ENCODE measurements around the gene BST2. TPM values are rescaled to one million over a fixed set of nuclear protein-coding genes. Genes with fewer than 3 reads are reported as not detected.

Gene BST2
- total RNA-seq, 1 donor from 2014 or later: not detected

GRCh38 chr19:17359905-17360800 lies 45.3 kb downstream of the BST2 start:
- no peaks in the 10 kb centered on the region for H3K4me1 Mint-ChIP-seq
- no peak for DNase-seq (ENCODE audit: low read depth, low spot score)
- no peak overlapping the region for H3K27ac Mint-ChIP-seq (ENCODE audit: unreplicated experiment)
- H3K4me3 Mint-ChIP-seq: no peak overlapping the region
- TF ChIP-seq, protein P1, sequence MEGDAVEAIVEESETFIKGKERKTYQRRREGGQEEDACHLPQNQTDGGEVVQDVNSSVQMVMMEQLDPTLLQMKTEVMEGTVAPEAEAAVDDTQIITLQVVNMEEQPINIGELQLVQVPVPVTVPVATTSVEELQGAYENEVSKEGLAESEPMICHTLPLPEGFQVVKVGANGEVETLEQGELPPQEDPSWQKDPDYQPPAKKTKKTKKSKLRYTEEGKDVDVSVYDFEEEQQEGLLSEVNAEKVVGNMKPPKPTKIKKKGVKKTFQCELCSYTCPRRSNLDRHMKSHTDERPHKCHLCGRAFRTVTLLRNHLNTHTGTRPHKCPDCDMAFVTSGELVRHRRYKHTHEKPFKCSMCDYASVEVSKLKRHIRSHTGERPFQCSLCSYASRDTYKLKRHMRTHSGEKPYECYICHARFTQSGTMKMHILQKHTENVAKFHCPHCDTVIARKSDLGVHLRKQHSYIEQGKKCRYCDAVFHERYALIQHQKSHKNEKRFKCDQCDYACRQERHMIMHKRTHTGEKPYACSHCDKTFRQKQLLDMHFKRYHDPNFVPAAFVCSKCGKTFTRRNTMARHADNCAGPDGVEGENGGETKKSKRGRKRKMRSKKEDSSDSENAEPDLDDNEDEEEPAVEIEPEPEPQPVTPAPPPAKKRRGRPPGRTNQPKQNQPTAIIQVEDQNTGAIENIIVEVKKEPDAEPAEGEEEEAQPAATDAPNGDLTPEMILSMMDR (conservative IDR thresholded peaks at IDR 0.05): no peak
- no peaks in the 10 kb centered on the region for H3K36me3 Mint-ChIP-seq (ENCODE audit: low read depth)
- H3K9me3 Mint-ChIP-seq: peaks cover 3% of the 10 kb centered on the region
- no peaks in the 10 kb centered on the region for H3K27me3 Mint-ChIP-seq (ENCODE audit: low read depth)

GRCh38 chr19:17358395-17358794 lies 47.0 kb downstream of the BST2 start:
- Mint-ChIP-seq H3K4me1 (no peaks in the 10 kb centered on the region), H3K4me3 (no peak overlapping the region), H3K36me3 (ENCODE audit: low read depth) (no peaks in the 10 kb centered on the region), H3K27ac (ENCODE audit: unreplicated experiment) (no peak overlapping the region), H3K9me3 (peaks cover 3% of the 10 kb centered on the region), H3K27me3 (ENCODE audit: low read depth) (no peaks in the 10 kb centered on the region)
- TF ChIP-seq, protein P1 (conservative IDR thresholded peaks at IDR 0.05): no peak
- DNase-seq (ENCODE audit: low read depth, low spot score): no peak

GRCh38 chr19:17357724-17358123 lies 47.7 kb downstream of the BST2 start:
- no peak for DNase-seq (ENCODE audit: low read depth, low spot score)
- H3K4me3 Mint-ChIP-seq: no peak overlapping the region
- H3K9me3 Mint-ChIP-seq: peaks cover 3% of the 10 kb centered on the region
- TF ChIP-seq, protein P1 (conservative IDR thresholded peaks at IDR 0.05): no peak
- no peaks in the 10 kb centered on the region for H3K36me3 Mint-ChIP-seq (ENCODE audit: low read depth)
- peaks cover 2% of the 10 kb centered on the region for H3K4me1 Mint-ChIP-seq
- H3K27me3 Mint-ChIP-seq (ENCODE audit: low read depth): no peaks in the 10 kb centered on the region
- no peak overlapping the region for H3K27ac Mint-ChIP-seq (ENCODE audit: unreplicated experiment)

DNA sequence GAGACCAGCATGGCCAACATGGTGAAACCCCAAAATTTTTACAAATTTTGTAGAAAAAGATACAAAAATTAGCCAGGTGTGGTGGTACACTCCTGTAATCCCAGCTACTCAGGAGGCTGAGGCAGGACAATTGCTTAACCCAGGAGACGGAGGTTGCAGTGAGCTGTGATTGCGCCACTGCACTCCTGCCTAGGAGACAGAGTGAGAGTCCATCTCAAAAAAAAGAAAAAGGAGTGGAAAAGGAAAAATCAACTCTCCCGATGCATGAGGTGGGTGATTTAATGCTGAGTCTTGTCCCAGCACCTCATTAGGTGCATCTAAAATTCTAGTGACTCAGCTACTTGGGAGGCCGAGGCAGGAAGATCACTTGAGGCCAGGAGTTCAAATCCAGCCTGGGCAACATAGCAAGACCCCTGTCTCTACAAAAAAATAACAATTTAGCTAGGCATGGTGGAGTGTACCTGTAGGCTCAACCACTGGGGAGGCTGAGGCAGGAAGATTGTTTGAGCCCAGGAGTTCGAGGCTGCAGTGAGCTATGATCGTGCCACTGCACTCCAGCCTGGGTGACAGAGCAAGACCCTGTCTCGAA lies 48.3 kb downstream of the BST2 start:
- Mint-ChIP-seq H3K27me3 (ENCODE audit: low read depth) (no peaks in the 10 kb centered on the region), H3K4me3 (no peak overlapping the region), H3K9me3 (no peaks in the 10 kb centered on the region), H3K27ac (ENCODE audit: unreplicated experiment) (peak overlapping the region; percentile 19), H3K36me3 (ENCODE audit: low read depth) (no peaks in the 10 kb centered on the region), H3K4me1 (peaks cover 4% of the 10 kb centered on the region)
- DNase-seq (ENCODE audit: low read depth, low spot score): no peak
- TF ChIP-seq, protein P1 (conservative IDR thresholded peaks at IDR 0.05): no peak

DNA sequence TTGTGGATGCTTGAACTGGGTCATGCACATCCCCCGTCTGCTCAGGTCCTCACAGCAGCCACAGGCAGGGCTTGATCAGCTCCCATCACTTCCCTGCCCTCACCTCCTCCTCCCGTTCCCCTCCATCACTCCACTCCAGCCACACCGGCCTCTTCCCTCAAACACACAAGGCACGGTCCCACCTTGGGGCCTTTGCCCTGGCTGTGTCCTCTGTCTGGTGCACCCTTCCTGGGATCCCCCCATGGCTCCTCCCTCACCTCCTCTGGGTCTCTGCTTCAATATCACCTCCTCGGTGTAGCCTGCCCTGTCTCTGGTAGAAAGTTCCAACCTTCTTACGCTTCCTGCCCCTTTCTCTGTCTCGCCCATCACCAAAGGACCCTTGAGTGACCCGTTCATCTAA lies 52.0 kb downstream of the BST2 start:
- TF ChIP-seq, protein P1 (conservative IDR thresholded peaks at IDR 0.05): no peak
- H3K27ac Mint-ChIP-seq (ENCODE audit: unreplicated experiment): peak overlapping the region; percentile 70
- no peaks in the 10 kb centered on the region for H3K27me3 Mint-ChIP-seq (ENCODE audit: low read depth)
- H3K4me3 Mint-ChIP-seq: no peak overlapping the region
- no peak for DNase-seq (ENCODE audit: low read depth, low spot score)
- H3K9me3 Mint-ChIP-seq: no peaks in the 10 kb centered on the region
- peaks cover 13% of the 10 kb centered on the region for H3K4me1 Mint-ChIP-seq
- H3K36me3 Mint-ChIP-seq (ENCODE audit: low read depth): no peaks in the 10 kb centered on the region

Other genes starting within 250 kb of the BST2 start
- 15.7 and 17.6 TPM in 2 replicates for gene USE1, start 190.3 kb downstream of the BST2 start, total RNA-seq
- 10.4 and 12.0 TPM in 2 replicates for gene OCEL1, start 179.4 kb downstream of the BST2 start, total RNA-seq
- 52.8 and 57.6 TPM in 2 replicates for gene NR2F6, start 159.7 kb downstream of the BST2 start, total RNA-seq
- 0.23 and 0.57 TPM in 2 replicates for gene USHBP1, start 140.9 kb downstream of the BST2 start, total RNA-seq
- 79.1 and 89.3 TPM in 2 replicates for gene BABAM1, start 138.2 kb downstream of the BST2 start, total RNA-seq
- gene ANKLE1, start 123.7 kb downstream of the BST2 start, total RNA-seq: 4.5 and 4.9 TPM in 2 replicates
- gene ABHD8, start 102.2 kb downstream of the BST2 start, total RNA-seq: 8.1 and 8.5 TPM in 2 replicates
- gene MRPL34, start 99.8 kb downstream of the BST2 start, total RNA-seq: 73.4 and 74.2 TPM in 2 replicates
- 44.9 and 49.9 TPM in 2 replicates for gene DDA1, start 96.1 kb downstream of the BST2 start, total RNA-seq
- gene ANO8, start 70.8 kb downstream of the BST2 start, total RNA-seq: 37.4 and 43.3 TPM in 2 replicates
- gene GTPBP3, start 68.1 kb downstream of the BST2 start, total RNA-seq: 57.8 TPM in 2 replicates
- 0.82 and 1.8 TPM in 2 replicates for gene PLVAP, start 28.3 kb downstream of the BST2 start, total RNA-seq
- not detected in 2 replicates for gene CCDC194, start 11.4 kb downstream of the BST2 start, total RNA-seq
- gene MVB12A, start 14.4 kb upstream of the BST2 start, total RNA-seq: 47.6 and 48.1 TPM in 2 replicates
- 0.71 and 0.96 TPM in 2 replicates for gene TMEM221, start 43.0 kb upstream of the BST2 start, total RNA-seq
- gene NXNL1, start 55.3 kb upstream of the BST2 start, total RNA-seq: not detected in 2 replicates
- gene SLC27A1, start 64.9 kb upstream of the BST2 start, total RNA-seq: 17.4 and 17.9 TPM in 2 replicates
- 91.2 and 99.7 TPM in 2 replicates for gene PGLS, start 106.0 kb upstream of the BST2 start, total RNA-seq
- gene COLGALT1, start 150.0 kb upstream of the BST2 start, total RNA-seq: 78.4 and 81.7 TPM in 2 replicates